Neuron (in vitro differentiated cells): ENCODE results near the gene SNTA1.
"Not testable (repeated sequence)": the region's sequence is repeated elsewhere in the genome, so short reads cannot be mapped to it uniquely, and the experiment has no call there.

Experiments
- H2AFZ ChIP-seq: one replicate; pipeline ENCODE4 v1.6.1; 2013; ENCODE audit warnings: low read depth, mild to moderate bottlenecking, inconsistent platforms, low read length, moderate library complexity
- H3K27me3 ChIP-seq: one replicate; pipeline ENCODE4 v1.6.1; 2013; ENCODE audit warnings: low read length; ENCODE audit not compliant: insufficient read depth
- H3K36me3 ChIP-seq: one replicate; pipeline ENCODE4 v1.6.1; 2013; ENCODE audit warnings: low read length; ENCODE audit not compliant: insufficient read depth
- H3K4me1 ChIP-seq: one replicate; pipeline ENCODE4 v1.6.1; 2013; ENCODE audit warnings: low read length; ENCODE audit not compliant: insufficient read depth
- H3K4me3 ChIP-seq: 2 replicates; pipeline ENCODE4 v1.5.1; 2013; ENCODE audit warnings: mild to moderate bottlenecking, low read length, moderate library complexity
- H3K9me3 ChIP-seq: one replicate; pipeline ENCODE4 v1.6.1; 2013; ENCODE audit warnings: low read length

SNTA1 gene

GRCh38 chr20:33433465-33434234, 9.9 kb downstream of the SNTA1 start:
- Histone ChIP-seq H3K36me3 (no peaks in the 10 kb centered on the region), H3K4me3 (no peak overlapping the region), H3K4me1 (no peaks in the 10 kb centered on the region), H3K9me3 (no peaks in the 10 kb centered on the region), H3K27me3 (no peaks in the 10 kb centered on the region), H2AFZ (no peak overlapping the region)

DNA sequence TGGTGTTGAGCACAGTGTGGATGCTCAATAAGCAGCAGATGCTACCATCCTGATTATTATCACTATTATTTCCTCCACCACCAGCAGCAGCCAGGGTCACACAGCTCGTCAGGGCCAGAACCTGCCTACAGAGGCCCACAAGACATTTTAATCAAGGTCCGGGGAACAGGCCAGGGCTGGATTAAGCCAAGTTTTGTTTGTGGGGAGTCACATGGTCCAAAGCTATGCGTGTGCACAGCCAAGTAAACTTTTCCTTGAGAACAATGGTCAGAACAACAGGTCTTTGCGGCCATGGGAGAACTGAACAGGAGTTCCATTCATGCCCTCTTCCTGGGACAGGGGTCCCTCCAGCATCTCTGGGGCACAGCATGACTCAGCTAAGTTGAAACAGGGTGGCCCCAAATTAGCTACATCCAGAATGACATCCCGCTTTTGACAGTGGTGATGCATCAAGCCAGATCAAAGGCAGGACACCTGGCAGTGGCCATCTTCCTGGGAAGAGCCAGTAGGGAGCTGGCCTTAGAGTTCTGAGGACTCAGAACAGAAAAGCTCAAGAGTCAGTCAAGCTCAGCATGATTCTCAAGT, 11.7 kb downstream of the SNTA1 start:
- Histone ChIP-seq H3K9me3 (no peaks in the 10 kb centered on the region), H3K4me1 (no peaks in the 10 kb centered on the region), H2AFZ (no peak overlapping the region), H3K4me3 (no peak overlapping the region), H3K27me3 (no peaks in the 10 kb centered on the region), H3K36me3 (no peaks in the 10 kb centered on the region)

GRCh38 chr20:33423875-33424274, 19.7 kb downstream of the SNTA1 start:
- H3K4me1 ChIP-seq, H2AFZ ChIP-seq: not testable (repeated sequence)

DNA sequence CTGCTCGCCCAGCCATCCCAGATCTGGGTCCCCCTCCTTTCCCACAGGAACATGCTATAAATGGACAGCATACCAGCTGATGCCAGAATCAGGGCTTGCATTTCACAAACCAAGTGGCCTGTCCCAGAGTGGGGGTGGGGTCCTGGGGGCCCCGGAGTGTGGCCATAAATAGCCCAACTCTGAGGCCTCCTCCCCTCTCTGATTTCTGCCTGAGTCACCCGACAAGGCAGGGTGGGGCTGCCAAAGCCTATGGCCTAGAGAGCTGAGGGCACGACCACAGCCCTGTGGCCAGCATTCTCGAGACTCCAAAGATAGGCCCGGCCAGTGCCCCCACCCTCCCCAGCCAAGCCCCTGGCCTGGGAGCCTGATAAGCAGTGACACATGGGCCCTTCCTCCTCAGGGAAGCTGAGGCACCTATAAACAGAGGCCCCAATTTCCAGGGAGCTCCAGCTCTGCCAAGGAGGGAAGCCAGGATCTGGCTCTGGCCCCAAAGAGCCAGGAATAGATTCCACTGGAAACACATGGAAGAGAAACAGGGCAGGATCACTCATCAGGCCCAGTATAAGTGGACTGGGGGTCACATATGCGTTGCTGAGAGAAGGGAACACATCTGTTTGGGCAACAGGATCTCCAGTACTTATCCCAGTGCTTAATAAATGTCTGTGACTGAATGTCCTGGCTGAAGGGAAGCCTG, 20.3 kb downstream of the SNTA1 start:
- Histone ChIP-seq H2AFZ (no peak overlapping the region), H3K4me1 (no peaks in the 10 kb centered on the region), H3K27me3 (no peaks in the 10 kb centered on the region), H3K4me3 (no peak overlapping the region), H3K36me3 (no peaks in the 10 kb centered on the region), H3K9me3 (no peaks in the 10 kb centered on the region)

More at GRCh38 chr20:33423875-33424274, 19.7 kb downstream of the SNTA1 start:
- H3K4me3 ChIP-seq, H3K9me3 ChIP-seq, H3K36me3 ChIP-seq, H3K27me3 ChIP-seq: not testable (repeated sequence)

GRCh38 chr20:33419140-33419974, 24.2 kb downstream of the SNTA1 start:
- Histone ChIP-seq H3K4me3 (no peak overlapping the region), H3K4me1 (no peaks in the 10 kb centered on the region), H3K27me3 (no peaks in the 10 kb centered on the region), H2AFZ (no peak overlapping the region), H3K9me3 (no peaks in the 10 kb centered on the region), H3K36me3 (no peaks in the 10 kb centered on the region)

DNA sequence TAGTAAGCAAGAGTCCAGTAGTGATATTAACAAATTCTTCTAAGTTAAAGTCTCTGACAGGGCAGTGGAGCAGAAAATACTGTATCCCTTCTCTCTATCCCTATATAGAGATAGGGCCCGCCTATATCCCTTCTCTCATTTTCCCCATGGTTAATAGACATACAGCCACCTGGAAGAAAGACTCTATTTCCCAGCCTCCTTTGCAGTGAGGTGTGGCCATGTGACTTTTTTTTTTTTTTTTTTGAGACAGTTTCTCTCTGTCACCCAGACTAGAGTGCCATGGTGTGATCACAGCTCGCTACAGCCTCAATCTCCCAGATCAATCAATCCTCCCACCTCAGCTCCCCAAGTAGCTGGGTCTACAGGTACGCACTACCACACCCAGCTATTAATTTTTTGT, 25.5 kb downstream of the SNTA1 start:
- Histone ChIP-seq H3K4me1 (no peaks in the 10 kb centered on the region), H3K36me3 (no peaks in the 10 kb centered on the region), H3K4me3 (no peak overlapping the region), H2AFZ (no peak overlapping the region), H3K9me3 (no peaks in the 10 kb centered on the region), H3K27me3 (no peaks in the 10 kb centered on the region)

GRCh38 chr20:33415948-33416347, 27.6 kb downstream of the SNTA1 start:
- Histone ChIP-seq H3K9me3 (no peaks in the 10 kb centered on the region), H2AFZ (no peak overlapping the region), H3K27me3 (no peaks in the 10 kb centered on the region), H3K36me3 (peaks cover 10% of the 10 kb centered on the region), H3K4me1 (no peaks in the 10 kb centered on the region), H3K4me3 (no peak overlapping the region)

- Histone ChIP-seq H3K27me3 (no peaks in the 10 kb centered on the region), H2AFZ (no peak overlapping the region), H3K4me1 (no peaks in the 10 kb centered on the region), H3K36me3 (peaks cover 21% of the 10 kb centered on the region), H3K9me3 (peaks cover under 1% of the 10 kb centered on the region), H3K4me3 (no peak overlapping the region)
Measured at GRCh38 chr20:33412484-33412838, 31.1 kb downstream of the SNTA1 start.

DNA sequence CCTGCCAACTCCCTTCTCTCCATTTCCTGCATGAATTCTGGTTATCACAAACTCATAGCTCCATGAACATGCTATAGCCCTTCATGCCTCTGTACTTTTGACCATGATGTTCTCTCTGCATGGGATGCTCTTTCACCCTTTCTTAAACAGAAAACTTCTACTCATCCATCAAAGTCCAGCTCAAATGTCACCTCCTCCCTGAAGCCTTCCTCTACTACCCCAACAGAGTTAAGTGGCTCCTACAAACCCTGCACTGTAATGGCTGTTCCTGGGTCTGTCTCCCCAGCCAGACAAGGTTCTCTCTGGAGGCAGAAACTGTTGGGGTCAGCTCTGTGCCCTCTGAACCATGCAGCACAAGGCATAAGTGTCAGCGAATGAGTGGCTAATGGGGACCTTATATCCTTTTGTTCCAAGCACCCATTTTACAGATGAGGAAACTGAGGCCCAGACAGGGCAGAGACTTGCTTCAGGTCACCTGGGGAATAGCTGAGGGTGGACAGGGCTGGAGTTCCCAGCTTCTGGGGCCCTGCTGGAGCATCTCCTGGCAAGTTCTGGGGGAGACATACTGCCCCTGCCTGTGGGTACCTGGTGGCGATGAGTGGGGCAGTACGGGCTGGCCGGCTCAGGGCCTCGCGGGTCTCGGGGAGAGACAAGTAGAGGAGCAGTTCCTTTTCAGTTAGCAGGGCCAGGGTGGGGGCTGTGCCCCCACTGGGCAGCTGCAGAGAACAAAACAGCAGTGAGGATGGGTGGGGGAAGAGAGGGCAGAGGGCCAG, 31.7 kb downstream of the SNTA1 start:
- H3K36me3 ChIP-seq: peaks cover 23% of the 10 kb centered on the region
- no peak overlapping the region for H2AFZ ChIP-seq
- no peaks in the 10 kb centered on the region for H3K4me1 ChIP-seq
- no peaks in the 10 kb centered on the region for H3K27me3 ChIP-seq
- peaks cover 2% of the 10 kb centered on the region for H3K9me3 ChIP-seq
- no peak overlapping the region for H3K4me3 ChIP-seq

DNA sequence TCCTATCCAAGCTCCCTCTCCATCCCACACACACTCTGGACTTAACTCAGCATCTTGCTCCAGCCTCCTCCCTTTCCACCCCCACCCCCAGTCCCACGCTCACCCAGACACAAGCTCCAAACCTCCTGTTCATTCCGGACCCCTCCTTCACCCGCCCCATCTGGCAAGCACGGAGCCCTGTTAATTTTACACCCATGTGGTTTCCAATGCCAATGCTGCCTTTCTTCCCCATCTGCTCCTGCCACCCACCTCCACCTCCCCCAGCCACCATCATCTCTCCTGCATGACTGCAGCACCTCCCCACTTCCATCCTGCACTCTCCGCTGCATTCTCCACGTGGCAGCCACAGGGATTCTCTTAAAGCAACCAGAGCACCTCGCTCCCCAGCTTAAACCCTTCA, 32.3 kb downstream of the SNTA1 start:
- H2AFZ ChIP-seq: no peak overlapping the region

GRCh38 chr20:33410081-33410742, 33.4 kb downstream of the SNTA1 start:
- no peaks in the 10 kb centered on the region for H3K27me3 ChIP-seq
- peaks cover 23% of the 10 kb centered on the region for H3K36me3 ChIP-seq
- H3K4me3 ChIP-seq: no peak overlapping the region
- H3K9me3 ChIP-seq: peaks cover 2% of the 10 kb centered on the region
- no peaks in the 10 kb centered on the region for H3K4me1 ChIP-seq
- H2AFZ ChIP-seq: no peak overlapping the region

More for the DNA sequence above, 32.3 kb downstream of the SNTA1 start:
- H3K9me3 ChIP-seq: peaks cover 2% of the 10 kb centered on the region
- peaks cover 23% of the 10 kb centered on the region for H3K36me3 ChIP-seq
- H3K27me3 ChIP-seq: no peaks in the 10 kb centered on the region
- H3K4me3 ChIP-seq: no peak overlapping the region
- no peaks in the 10 kb centered on the region for H3K4me1 ChIP-seq
